Stimulated activated CD8-positive, alpha-beta memory T cell treated with anti-CD3 and anti-CD28 coated beads, Interleukin-4, amount 100 ng/mL, for 4 hours (primary cell): ENCODE data around the gene DSCAML1.

Experiments
- DNase-seq, 2 donors: peaks; one replicate each; pipeline ENCODE4 v3.0.0-alpha.2; 2020; ENCODE audit warnings: low read depth in 2 of 2, low spot score in 1 of 2

Gene DSCAML1

DNA sequence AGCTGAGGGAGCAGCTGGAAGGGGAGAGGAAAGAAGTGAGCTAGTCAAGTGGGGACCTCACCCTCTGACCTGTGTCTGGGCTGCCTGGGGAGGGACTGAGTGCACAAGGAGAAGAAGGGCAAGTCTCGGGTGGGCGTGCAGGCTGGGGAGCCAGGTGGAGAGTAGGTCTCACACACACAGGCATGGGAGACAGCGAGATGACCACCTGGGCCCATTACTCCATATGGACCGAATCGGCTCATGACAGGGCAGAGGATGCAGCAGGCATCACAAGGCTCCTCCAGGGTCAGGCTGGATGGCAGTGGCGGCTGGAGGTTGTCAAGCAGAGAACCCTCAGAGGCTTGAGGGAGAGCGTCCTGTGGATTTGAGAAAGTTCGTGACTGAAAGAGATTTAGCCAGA is 405.8 kb downstream of the DSCAML1 start:
- DNase-seq = no peak

- DNase-seq = no peak
Measured at GRCh38 chr11:117390743-117391142, 406.3 kb downstream of the DSCAML1 start.

DNA sequence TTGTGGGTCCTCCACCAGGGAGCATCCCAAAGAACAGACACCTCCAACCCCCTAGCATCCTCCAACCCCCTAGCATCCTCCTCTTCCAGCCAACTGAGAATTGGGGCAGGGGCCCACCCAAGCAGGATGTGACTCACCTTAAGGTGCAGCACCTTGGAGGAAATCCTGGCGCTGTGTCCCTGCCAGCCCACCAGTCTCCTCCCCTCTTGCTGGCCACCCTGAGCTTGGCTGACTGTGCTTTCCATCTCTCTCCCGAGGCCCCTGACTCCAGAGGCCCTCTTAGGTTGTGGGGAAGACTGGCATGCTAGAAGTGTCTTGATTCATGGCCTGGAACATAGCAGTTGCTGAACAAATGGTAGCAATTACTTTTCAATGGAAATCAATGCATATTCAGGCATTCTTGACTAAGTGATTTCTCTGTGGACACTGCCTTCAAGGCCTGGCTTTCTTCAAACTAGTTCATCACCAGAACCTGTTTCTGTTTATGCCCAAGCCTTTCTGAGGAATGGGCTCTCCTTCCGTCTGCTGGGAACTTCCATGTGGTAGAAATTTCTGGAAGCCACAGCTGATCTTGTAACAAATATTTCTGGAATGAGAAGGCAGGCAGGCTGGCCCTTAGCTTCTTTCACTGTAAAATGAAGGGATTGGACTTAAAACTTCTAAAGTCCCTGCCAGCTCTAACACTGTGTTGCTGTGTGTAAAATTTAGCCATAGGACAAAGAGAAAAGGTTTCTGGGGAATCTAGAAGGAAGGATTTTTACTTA is 408.8 kb downstream of the DSCAML1 start:
- no peak for DNase-seq

- no peak for DNase-seq
Measured at GRCh38 chr11:117385906-117386305, 411.1 kb downstream of the DSCAML1 start.

GRCh38 chr11:117385471-117385870 is 411.5 kb downstream of the DSCAML1 start:
- no peak for DNase-seq

- no peak for DNase-seq
Measured at GRCh38 chr11:117384045-117384444, 413.0 kb downstream of the DSCAML1 start.

- no peak for DNase-seq
Measured at GRCh38 chr11:117382746-117383145, 414.3 kb downstream of the DSCAML1 start.

- no peak for DNase-seq
Measured at GRCh38 chr11:117381481-117382387, 415.3 kb downstream of the DSCAML1 start.

- DNase-seq = no peak
Measured at GRCh38 chr11:117380676-117381075, 416.3 kb downstream of the DSCAML1 start.

- DNase-seq = no peak
Measured at GRCh38 chr11:117378976-117379865, 417.8 kb downstream of the DSCAML1 start.
